GM23338 (cell line): ENCODE measurements around the gene ERGIC2.

Experiments used
- CREB1 ChIP-seq: fragments of 250-450 bp; sonication (Bioruptor Pico); IDR thresholded peaks from 2 replicates; pipeline ENCODE4 v1.5.0; 2020; ENCODE audit warnings: low read depth, mild to moderate bottlenecking, moderate library complexity
- EZH2 ChIP-seq: fragments of 200-600 bp; sonication (generic); IDR thresholded peaks from one replicate; pipeline ENCODE4 v1.8.0; 2017; ENCODE audit warnings: antibody characterized with exemption, mild to moderate bottlenecking, low read depth; ENCODE audit not compliant: unreplicated experiment
- NANOG ChIP-seq: IDR thresholded peaks from 2 replicates; pipeline ENCODE4 v1.6.1; 2016; ENCODE audit warnings: antibody characterized with exemption, borderline replicate concordance
- POLR2AphosphoS5 ChIP-seq: IDR thresholded peaks from 2 replicates; pipeline ENCODE4 v1.6.1; 2016; ENCODE audit warnings: antibody characterized with exemption, low read depth
- TF ChIP-seq, protein P1 (sequence below), 2 experiments: fragments of 200-600 bp in 1 of 2; sonication (generic) in 1 of 2; conservative IDR thresholded peaks; 2 replicates each; pipeline versions ENCODE4 v1.5.1 to v1.6.1; 2016 to 2017; ENCODE audit warnings: antibody characterized with exemption in 2 of 2, low read depth in 2 of 2, mild to moderate bottlenecking in 2 of 2, moderate library complexity in 1 of 2
- TF ChIP-seq, protein P2 (sequence below): IDR thresholded peaks from one replicate; pipeline ENCODE4 v1.6.1; 2018; ENCODE audit warnings: antibody characterized with exemption; ENCODE audit not compliant: unreplicated experiment
- TF ChIP-seq, protein P3 (sequence below): fragments of 250-450 bp; sonication (Bioruptor Pico); IDR thresholded peaks from 2 replicates; pipeline ENCODE4 v1.5.0; 2020; ENCODE audit warnings: mild to moderate bottlenecking, moderate library complexity

DNA sequence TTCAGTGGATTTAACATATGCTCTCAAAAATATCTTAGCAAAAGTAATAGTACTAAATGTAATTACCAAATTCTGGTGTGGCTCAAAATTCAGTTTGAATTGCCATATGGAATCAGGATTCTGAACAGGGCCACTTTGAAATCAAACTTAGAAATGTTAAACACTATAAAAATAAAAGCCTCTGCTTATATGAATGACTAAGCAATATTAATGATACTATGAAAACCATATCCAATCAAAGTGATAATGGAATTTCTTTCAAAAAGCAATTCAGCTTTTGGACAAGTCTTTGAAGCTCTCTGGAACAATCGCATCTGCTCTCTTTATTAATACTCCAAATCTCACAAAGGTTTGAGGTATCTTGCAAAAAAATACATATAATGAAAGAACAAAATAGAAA lies 51.6 kb downstream of the ERGIC2 start:
- TF ChIP-seq, protein P1, sequence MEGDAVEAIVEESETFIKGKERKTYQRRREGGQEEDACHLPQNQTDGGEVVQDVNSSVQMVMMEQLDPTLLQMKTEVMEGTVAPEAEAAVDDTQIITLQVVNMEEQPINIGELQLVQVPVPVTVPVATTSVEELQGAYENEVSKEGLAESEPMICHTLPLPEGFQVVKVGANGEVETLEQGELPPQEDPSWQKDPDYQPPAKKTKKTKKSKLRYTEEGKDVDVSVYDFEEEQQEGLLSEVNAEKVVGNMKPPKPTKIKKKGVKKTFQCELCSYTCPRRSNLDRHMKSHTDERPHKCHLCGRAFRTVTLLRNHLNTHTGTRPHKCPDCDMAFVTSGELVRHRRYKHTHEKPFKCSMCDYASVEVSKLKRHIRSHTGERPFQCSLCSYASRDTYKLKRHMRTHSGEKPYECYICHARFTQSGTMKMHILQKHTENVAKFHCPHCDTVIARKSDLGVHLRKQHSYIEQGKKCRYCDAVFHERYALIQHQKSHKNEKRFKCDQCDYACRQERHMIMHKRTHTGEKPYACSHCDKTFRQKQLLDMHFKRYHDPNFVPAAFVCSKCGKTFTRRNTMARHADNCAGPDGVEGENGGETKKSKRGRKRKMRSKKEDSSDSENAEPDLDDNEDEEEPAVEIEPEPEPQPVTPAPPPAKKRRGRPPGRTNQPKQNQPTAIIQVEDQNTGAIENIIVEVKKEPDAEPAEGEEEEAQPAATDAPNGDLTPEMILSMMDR (conservative IDR thresholded peaks at IDR 0.05; ENCODE audit: low read depth in 2 of 2): no peak
- TF ChIP-seq POLR2AphosphoS5 (no peak), CREB1 (CRISPR knock-in tag) (no peak), EZH2 (no peak), NANOG (no peak)
- TF ChIP-seq, protein P2, sequence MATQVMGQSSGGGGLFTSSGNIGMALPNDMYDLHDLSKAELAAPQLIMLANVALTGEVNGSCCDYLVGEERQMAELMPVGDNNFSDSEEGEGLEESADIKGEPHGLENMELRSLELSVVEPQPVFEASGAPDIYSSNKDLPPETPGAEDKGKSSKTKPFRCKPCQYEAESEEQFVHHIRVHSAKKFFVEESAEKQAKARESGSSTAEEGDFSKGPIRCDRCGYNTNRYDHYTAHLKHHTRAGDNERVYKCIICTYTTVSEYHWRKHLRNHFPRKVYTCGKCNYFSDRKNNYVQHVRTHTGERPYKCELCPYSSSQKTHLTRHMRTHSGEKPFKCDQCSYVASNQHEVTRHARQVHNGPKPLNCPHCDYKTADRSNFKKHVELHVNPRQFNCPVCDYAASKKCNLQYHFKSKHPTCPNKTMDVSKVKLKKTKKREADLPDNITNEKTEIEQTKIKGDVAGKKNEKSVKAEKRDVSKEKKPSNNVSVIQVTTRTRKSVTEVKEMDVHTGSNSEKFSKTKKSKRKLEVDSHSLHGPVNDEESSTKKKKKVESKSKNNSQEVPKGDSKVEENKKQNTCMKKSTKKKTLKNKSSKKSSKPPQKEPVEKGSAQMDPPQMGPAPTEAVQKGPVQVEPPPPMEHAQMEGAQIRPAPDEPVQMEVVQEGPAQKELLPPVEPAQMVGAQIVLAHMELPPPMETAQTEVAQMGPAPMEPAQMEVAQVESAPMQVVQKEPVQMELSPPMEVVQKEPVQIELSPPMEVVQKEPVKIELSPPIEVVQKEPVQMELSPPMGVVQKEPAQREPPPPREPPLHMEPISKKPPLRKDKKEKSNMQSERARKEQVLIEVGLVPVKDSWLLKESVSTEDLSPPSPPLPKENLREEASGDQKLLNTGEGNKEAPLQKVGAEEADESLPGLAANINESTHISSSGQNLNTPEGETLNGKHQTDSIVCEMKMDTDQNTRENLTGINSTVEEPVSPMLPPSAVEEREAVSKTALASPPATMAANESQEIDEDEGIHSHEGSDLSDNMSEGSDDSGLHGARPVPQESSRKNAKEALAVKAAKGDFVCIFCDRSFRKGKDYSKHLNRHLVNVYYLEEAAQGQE: no peak
- TF ChIP-seq, protein P3, sequence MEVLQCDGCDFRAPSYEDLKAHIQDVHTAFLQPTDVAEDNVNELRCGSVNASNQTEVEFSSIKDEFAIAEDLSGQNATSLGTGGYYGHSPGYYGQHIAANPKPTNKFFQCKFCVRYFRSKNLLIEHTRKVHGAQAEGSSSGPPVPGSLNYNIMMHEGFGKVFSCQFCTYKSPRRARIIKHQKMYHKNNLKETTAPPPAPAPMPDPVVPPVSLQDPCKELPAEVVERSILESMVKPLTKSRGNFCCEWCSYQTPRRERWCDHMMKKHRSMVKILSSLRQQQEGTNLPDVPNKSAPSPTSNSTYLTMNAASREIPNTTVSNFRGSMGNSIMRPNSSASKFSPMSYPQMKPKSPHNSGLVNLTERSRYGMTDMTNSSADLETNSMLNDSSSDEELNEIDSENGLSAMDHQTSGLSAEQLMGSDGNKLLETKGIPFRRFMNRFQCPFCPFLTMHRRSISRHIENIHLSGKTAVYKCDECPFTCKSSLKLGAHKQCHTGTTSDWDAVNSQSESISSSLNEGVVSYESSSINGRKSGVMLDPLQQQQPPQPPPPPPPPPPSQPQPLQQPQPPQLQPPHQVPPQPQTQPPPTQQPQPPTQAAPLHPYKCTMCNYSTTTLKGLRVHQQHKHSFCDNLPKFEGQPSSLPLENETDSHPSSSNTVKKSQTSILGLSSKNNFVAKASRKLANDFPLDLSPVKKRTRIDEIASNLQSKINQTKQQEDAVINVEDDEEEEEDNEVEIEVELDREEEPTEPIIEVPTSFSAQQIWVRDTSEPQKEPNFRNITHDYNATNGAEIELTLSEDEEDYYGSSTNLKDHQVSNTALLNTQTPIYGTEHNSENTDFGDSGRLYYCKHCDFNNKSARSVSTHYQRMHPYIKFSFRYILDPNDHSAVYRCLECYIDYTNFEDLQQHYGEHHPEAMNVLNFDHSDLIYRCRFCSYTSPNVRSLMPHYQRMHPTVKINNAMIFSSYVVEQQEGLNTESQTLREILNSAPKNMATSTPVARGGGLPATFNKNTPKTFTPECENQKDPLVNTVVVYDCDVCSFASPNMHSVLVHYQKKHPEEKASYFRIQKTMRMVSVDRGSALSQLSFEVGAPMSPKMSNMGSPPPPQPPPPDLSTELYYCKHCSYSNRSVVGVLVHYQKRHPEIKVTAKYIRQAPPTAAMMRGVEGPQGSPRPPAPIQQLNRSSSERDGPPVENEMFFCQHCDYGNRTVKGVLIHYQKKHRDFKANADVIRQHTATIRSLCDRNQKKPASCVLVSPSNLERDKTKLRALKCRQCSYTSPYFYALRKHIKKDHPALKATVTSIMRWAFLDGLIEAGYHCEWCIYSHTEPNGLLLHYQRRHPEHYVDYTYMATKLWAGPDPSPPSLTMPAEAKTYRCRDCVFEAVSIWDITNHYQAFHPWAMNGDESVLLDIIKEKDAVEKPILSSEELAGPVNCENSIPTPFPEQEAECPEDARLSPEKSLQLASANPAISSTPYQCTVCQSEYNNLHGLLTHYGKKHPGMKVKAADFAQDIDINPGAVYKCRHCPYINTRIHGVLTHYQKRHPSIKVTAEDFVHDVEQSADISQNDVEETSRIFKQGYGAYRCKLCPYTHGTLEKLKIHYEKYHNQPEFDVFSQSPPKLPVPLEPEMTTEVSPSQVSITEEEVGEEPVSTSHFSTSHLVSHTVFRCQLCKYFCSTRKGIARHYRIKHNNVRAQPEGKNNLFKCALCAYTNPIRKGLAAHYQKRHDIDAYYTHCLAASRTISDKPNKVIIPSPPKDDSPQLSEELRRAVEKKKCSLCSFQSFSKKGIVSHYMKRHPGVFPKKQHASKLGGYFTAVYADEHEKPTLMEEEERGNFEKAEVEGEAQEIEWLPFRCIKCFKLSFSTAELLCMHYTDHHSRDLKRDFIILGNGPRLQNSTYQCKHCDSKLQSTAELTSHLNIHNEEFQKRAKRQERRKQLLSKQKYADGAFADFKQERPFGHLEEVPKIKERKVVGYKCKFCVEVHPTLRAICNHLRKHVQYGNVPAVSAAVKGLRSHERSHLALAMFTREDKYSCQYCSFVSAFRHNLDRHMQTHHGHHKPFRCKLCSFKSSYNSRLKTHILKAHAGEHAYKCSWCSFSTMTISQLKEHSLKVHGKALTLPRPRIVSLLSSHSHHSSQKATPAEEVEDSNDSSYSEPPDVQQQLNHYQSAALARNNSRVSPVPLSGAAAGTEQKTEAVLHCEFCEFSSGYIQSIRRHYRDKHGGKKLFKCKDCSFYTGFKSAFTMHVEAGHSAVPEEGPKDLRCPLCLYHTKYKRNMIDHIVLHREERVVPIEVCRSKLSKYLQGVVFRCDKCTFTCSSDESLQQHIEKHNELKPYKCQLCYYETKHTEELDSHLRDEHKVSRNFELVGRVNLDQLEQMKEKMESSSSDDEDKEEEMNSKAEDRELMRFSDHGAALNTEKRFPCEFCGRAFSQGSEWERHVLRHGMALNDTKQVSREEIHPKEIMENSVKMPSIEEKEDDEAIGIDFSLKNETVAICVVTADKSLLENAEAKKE (CRISPR knock-in tag): no peak
